Limb (tissue), 2 donors: ENCODE results near the gene ING4.

Experiments used
- DNase-seq, 2 donors: peaks; one replicate each; pipeline ENCODE4 v3.0.0-alpha.2; 2016; ENCODE audit errors: extremely low spot score in 2 of 2

Gene ING4

DNA sequence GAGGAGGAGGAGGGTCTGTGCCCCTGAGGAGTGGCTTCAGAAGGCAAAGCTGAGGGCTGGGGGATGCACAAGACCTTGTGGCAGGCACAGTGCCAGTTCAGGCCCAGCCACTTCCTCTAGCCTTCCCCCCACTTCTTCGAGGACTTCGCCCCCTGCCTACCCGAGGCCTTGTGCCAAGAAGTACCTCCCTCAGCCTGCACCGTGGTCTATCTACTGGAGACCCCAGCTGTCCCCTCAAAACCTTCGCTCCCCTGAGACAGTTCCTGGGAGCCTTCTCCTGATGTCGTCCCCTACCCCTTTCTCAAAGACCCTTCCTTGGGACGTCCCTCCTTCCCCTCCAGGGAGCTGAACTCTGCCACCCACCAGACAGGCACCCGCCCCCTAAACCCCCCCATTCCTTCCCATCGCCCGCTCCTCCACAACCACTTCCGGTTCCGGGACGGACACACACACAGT, 25.7 kb upstream of the ING4 start:
- DNase-seq = no peak

DNA sequence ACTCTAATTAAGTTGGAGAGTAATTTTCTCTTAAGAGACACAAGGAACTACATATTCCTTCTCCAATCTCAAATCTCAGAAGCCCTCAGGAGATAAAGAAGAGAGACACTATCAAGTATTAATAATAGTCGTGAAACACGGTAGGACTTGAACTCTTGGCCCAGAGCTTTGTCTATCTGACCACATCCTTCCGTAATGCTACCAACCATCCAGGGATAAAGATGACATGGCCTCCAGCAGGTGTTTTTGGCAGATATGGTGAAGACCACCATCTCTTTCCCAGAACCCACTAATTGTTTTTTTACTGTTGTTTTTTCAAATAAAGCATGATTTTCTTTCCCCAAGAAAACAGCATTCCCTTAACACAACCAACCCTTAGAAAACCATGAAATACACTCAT, 22.9 kb upstream of the ING4 start:
- DNase-seq = no peak

DNA sequence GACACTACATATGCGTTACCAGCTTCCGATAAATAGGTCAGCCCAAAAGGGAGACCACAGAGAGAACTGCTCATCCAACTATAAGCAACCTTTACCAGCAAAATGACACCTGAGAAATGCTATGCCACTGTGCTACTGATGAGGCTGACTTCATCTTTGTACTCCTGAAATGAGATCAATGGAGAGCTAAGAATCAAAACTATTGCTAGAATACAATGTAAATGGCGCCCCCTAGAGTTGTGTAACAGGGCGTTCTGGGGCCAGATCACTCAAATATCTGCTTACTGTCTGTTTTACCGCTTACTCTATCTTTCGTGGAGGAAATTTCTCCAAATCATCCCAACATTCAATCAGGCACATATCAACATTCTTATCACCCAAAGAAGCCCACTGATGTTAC, 21.7 kb upstream of the ING4 start:
- DNase-seq = peak in 1 of 2 donors; percentile 31

DNA sequence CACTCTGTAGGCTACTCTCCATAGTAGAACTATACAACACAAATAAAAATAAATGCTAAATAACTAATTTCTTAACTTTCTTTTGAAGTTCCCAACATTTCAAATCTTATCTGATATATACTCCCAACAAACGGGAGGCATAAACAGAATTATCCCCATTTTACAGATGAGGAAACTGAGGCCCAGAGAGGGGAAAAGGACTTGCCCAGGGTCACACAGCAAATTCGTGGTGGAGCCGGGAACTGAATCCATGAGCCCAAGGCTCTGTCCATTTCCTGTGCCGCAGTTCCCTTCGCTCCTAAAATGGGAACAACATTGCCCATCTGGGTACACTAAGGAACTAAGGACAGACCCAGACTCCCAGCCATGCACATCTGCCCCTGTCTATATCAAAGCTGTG, 14.0 kb upstream of the ING4 start:
- DNase-seq = no peak

DNA sequence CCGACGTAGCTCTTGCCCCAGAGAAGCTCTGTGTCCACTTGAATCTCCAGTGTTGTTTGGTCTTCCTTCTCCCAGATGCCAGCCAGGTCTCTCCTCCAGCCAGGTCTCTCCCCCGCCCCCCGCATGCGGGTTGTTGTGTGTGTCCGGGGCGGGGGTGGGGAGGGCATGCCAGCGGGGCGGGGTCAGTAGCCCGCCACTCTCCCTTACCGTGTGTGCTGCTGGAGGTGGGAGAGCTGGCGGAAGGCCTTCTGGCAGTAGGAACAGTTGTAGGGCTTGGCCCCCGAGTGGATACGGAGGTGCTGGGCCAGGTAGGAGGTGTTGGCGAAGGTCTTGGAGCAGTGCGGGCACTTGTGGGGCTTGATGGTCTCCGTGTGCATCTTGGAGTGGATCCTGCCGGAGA, 9.2 kb upstream of the ING4 start:
- no peak for DNase-seq

DNA sequence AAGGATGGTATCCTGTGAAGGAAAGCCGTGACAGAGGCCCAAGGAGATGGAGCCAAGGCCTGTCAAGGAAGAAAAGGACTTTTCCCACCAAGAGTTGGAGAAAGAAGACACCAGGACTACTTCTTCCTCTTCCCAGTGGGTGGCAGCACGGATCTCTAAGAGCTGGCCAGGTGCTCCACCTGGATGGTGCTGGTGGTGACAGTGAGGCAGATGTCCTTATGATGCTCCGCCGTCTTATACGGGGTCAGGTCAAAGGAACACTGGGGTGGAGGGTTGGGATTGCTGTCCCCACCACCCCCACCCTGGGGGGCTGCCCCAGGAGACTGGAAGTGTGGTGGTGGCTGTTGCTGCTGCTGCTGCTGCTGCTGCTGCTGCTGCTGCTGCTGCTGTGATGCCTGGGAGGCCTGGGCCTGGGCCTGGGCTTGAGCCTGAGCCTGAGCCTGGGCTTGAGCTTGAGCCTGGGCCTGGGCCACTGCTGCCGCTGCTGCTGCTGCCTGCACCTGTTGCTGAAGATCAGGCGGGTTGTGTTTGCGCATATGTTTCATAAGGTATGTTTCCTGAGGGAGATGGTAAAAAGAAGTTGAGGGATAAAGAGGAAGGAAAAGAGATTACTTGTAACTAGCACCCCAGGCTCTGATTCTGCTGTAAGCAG, 4.8 kb upstream of the ING4 start:
- DNase-seq = no peak

DNA sequence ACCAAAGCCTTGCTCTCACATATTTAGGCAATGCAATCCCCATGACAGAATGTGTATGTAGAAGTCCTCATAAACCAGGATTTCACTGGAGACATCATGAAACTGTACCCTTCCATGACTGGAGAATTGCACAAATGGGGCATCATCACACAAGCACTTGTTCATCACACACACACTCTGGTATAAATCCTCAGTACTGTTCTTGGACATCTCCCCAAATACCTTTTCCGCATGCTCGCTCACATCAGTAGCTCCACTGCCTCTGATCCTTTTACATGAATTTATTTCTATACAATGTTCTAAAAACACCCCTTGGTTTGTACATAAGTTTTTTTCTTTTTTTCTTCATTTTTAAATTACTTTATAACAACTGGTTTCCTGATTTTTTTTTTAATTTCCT, 3.3 kb upstream of the ING4 start:
- no peak for DNase-seq

DNA sequence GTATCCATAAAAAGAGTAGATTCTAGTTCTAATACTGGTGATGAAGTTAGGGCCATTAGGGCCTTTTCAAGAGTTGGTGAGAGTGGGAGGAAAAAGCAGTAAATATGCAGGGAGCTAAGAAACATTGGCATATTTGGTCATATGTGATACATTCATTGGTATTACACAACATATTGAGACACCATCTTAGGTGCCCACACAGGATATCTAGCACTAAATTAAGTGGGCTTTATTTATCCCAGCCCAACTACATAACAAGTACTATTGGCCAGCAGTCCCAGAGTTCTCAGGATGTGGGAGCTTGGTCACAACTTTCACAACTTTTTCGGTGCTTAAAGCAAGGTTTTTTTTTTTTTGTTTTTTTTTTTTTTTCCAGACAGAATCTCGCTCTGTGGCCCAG, 2.0 kb upstream of the ING4 start:
- no peak for DNase-seq

DNA sequence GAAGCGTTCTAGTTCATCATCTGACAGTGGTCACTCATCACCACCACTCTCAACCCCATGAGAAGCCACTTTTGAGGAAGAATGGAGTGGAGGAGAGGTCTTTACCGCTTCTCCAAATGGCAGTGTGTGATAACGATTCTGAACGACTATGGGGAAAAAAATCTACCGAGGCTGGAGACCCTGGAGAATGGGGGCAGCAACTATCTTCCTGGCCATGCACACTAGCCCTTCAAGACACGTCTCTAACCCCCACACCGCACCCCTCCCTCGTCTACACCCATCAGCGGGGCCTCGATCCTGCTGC, 365 bp downstream of the ING4 start:
- no peak for DNase-seq

DNA sequence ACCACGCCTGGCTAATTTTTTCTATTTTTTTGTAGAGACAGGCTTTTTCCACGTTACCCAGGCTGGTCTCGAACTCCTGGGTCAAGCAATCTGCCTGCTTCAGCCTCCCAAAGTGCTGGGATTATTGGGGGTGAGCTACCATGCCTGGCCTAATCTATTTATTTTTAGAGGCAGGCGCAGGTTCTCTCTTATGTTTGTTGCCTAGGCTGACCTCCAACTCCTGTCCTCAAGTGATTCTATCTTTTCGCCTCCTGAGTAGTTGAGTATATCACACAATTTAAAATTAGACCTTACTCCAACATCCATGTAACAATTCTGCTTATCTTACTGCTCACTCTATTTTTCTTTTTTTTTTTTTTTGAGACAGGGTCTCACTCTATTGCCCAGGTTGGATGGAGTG, 8.9 kb downstream of the ING4 start:
- DNase-seq = no peak

DNA sequence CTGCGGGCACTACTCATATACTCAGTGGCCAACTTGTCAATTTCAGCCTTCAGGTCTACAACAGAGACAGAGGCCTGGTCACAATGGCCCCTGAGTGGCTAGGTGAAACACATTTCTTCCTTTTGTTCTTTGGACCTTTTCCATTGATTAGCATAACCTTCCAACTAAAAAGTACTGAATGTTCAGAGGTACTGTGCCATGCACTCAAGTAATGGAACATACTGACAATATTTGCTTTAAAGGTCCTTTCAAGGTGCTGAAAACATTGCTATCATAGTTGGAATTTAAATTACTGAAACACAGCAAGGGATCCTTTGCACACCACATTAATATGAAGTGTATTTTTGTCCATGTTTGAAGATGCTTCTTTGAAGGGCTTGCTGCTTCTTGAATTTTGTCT, 9.6 kb downstream of the ING4 start:
- no peak for DNase-seq

DNA sequence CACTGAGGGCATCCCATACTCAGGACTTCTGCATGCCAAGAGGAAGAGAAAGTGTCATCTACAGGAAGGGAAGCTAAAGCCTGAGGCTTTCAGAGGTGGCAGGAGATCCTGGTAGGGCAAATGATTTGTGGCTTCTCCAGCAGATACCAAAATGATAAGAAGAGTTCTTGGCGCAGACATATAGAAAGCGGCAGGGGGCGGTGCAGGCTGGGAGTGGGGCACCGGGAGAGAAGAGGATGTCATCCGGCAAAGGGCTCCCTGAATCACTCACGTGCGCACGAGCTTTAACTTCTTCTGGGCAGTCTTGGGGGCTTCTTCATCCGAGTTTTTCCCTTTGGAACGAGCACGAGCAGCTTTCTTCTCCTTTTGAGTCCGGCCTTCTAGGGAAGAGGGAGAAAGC, 10.5 kb downstream of the ING4 start:
- DNase-seq = no peak

DNA sequence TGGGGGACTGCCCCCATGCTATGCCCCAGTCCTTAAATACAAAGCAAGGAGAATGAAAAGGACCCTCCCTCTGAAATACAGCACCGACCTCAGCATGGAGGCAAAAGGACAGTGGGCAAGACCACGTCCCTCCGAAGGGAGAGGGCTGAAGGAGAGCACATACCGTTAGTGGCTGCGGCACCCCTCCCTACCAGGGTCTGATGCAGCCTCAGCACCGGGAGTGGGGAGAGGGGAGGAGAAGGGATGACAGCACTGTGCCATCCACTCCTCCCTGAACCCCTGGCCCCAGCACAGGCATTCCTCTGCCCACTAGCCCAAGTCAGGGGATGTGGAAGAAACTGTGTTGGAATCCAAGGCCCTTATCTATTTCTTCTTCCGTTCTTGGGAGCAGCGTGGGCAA, 12.1 kb downstream of the ING4 start:
- no peak for DNase-seq

DNA sequence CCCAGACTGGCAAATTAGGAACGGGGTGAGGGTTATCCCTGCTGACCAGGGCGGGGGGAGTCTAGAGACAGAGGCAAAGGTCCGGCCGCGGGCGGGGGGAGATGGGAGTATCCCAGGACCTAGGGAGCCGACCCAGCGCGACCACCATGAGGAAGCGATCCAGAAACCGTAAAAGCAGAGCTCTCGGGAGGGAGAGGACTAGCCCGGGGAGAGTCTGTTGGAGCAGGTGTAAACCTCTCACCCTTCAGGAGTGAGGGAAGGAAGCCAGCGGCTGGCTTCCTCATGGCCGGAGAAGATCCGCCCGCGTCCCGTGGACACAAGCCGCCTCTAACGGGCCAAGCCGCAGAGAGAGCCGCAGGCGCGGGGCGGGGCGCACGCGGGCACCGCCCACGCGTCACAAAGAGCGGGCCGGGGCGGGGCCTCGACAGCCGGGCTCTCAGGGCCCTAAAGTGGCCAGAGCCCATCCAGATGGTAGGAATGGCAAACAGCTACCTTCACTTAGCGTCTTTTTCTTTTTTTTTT, 15.8 kb downstream of the ING4 start, which contains the start of gene ACRBP:
Gene ACRBP, minus strand, starts transcription at position 350 of the 522 bp plus-strand sequence. Its CDS starts 66 bp downstream, at position 284.
- peak; percentile 30 to 76 for DNase-seq

DNA sequence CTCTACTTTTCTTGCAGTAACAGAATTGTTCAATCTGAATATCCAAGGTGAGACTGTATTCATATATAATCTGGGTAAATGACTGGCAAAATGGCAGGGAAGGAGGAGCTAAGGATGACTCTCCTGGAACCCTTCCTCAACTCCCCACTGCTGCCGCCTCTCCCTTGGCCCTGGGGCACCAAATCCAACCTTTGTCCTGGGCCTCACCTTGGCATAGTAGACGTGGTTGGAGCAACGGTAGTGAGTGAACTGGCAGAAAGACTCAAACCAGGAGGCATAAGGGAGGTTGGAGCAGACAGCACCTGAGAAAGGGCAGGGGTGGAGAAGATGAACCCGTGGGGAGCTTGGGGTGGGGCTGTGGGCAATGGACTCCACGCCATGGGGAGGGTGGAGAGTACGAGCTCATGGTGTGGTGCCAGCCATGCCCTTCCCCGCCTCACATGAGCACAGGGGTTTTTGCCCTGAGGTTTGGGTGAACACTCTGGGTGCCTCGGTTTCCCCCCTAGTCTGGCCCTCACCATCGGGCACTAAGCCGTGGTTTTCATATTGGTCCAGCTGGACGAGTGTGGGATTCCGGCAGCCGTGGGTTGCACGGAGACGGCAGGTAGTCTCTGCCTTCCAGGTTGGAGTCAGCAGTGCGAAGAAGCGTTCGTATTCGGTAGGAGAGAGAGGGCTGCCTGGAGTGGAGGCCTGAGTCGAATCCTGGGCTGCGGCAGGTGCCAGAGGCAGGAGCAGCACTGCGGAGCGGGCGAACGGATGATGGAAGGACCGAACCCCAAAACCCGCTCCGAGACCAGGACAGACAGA, 16.4 kb downstream of the ING4 start:
- no peak for DNase-seq

DNA sequence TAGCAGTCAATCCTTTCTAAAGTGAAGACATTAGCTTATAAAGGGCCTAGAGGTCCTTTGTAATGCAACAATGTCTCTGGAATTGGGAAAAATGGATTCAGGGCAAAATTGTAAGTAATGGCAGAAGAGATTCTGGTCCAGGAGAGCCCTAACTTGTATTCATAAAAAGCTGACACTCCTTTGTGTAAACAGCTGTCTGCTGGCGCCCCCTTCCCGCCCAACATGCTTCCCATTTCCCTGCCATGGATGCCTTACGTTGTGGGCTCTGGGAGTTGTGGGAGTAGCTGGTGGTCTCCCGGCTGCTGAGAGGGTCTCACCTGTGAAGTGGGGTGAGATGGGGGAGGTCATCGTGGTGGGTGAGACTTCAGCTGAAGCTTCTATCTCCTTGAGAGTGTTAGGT, 18.0 kb downstream of the ING4 start:
- peak in 1 of 2 donors; percentile 36 for DNase-seq

DNA sequence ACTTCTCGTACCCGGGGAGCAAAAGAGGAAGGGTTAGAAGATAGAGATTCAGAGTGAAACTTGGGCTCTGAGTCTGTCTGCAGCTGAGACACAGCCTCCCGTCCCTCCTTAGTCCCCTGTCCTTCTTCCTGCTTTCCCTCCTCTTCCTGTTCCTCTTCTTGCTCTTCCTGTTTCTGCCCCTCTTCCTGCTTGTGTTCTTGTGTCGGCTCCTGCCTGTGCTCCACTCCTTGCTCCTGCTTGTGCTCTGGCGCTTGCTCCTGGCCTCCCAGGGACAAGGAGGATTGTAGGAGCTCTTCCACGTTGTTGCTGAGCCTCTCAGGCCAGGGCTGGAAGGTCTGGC, 18.7 kb downstream of the ING4 start:
- DNase-seq = no peak

DNA sequence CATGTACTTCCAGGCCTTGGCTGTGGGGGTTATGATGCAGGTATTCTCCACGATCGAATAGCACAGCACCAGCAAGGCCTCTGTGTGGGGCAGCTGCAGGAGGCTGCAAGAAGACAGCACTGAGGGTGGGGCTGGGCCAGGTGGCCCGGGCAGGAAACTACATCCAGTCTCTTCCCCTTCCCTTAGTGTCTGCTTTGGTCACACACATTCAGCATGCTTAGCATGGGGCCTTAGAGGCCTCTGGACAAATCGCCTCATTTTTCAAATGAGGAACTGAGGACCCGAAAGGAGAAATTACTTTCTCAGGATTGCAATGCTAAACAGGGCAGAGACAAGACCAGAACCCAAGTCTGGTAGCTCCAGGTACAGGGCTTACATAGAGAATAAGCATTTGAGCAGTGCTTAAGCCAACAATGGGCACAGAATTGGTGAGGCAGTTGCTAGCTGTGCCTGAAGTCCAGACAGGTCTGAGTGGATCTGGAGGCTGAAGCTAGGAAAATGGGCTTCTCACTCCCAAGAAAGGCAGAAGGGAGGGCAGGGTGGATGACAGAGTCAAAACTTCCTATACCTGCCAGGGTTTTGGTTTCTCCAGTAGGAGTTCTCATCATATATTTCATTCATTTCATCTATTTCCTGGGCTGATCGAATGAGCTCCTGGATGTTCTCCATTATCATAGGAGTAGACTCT, 19.2 kb downstream of the ING4 start:
- no peak for DNase-seq

DNA sequence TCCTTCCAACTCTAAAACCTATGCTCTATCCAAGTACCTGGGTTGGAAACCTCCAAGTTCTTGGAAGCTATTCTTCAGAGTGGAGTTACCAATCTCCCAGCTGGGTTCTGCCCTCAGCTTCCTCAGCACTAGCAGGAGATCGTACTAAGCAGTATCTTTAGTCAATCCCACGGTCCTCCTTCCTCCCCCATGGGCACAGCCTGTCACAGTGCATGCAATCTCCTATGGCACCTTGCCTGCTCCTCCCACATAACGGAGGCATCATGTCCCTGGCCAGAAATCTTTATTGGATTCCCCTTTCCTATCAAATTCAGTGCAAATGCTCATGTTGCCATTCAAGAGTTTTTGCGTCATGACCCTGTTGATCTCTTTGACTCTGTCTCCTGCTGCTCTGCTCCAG, 21.8 kb downstream of the ING4 start:
- DNase-seq = no peak

DNA sequence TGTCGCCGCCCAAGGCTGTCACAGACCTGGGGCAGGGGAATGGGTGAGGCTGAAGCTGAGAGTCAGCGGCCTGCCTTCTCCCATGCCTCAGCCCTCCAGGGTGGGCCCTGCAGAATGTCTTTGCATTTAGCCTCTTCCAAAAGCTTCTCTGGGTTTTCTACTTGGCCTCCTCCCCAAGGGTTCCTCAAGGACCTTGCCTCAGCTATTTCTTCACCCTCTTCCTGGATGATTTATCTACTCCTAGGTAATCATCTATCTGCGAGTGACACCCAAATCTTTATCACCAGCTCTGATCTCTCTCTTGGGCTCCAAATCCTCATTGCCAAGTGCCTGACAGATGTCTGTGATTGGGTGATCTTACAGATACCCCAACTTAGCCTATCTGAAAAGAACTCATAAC, 22.4 kb downstream of the ING4 start:
- no peak for DNase-seq

DNA sequence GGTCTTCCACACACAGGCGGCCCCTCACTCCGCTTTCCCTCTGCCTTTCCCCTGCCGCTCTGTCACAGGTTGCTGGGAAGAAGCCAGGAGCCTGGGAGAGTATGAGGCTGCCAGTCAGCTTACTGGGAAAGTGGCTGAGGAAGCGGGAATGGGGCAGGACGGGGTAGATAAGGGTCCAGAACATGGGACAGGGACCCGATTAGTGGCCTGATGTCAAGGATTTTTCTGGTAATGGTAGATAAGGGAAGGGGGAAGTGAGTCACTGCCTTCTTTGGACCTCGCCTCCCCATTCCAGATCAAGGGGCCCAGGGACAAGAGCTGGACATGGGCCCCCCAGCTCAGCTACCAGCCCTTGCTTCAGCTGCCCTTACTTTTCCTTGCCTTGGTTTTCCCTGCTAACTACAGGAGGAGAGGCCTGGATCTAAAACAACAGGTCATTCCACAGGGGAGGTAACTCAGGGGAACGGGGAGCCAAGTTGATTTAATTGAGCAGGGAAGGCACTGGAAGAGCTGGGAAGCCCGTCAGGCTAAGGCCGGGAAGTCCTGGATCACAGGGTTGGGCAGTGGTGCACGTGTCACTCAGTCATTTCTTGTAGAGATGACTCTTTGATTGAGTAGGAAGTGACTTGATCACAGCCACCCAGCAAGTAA, 23.6 kb downstream of the ING4 start:
- no peak for DNase-seq

DNA sequence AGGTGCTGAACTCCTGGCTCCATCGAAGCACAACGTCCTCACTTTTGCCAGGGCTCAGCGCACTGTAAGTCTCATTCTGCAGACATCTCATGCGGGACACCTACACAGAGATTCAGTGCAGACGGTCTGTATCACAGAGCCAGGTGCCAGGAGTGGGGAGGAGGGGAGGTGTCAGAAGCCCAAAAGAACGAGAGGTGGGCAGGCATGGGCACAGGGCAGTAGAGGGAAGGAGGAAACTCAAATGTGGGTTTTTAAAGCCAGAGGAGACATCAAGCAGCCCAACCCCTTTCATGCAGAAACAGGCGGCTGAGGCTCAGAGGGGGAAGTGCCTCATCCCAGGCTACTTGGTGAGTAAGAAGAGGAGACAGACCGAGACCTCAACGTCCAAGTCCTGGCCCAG, 24.6 kb downstream of the ING4 start:
- no peak for DNase-seq
